Measurements from ENCODE around the gene ZNF425.
"Not testable (repeated sequence)": the region's sequence is repeated elsewhere in the genome, so short reads cannot be mapped to it uniquely, and the experiment has no call there.

Gene ZNF425

GRCh38 chr7:149070372-149071125 lies 55.6 kb downstream of the ZNF425 start:
- no peak for DNase-seq (ENCODE audit: extremely low read depth, low read depth)
- no peak for TF ChIP-seq CTCF (IDR thresholded peaks at IDR 0.05; ENCODE audit: low read depth, low read length, missing control alignments)
- no peak overlapping the region for H3K4me3 ChIP-seq (replicated peaks; ENCODE audit: low read depth, low read length)

- H3K4me3 ChIP-seq (replicated peaks; ENCODE audit: low read depth, low read length): no peak overlapping the region
- DNase-seq (ENCODE audit: extremely low read depth, low read depth): no peak
- no peak for TF ChIP-seq CTCF (IDR thresholded peaks at IDR 0.05; ENCODE audit: low read depth, low read length, missing control alignments)
Measured at GRCh38 chr7:149067869-149068268, 58.3 kb downstream of the ZNF425 start.

GRCh38 chr7:149063476-149063875 lies 62.6 kb downstream of the ZNF425 start:
- no peak for TF ChIP-seq CTCF (IDR thresholded peaks at IDR 0.05; ENCODE audit: low read depth, low read length, missing control alignments)
- H3K4me3 ChIP-seq (replicated peaks; ENCODE audit: low read depth, low read length): no peak overlapping the region
- DNase-seq (ENCODE audit: extremely low read depth, low read depth): no peak

- not testable (repeated sequence) for DNase-seq (ENCODE audit: extremely low read depth, low read depth); H3K4me3 ChIP-seq (replicated peaks; ENCODE audit: low read depth, low read length)
Measured at GRCh38 chr7:149062217-149062899, 63.8 kb downstream of the ZNF425 start.

GRCh38 chr7:149060156-149060555 lies 66.0 kb downstream of the ZNF425 start:
- H3K4me3 ChIP-seq (replicated peaks; ENCODE audit: low read depth, low read length): no peak overlapping the region
- DNase-seq (ENCODE audit: extremely low read depth, low read depth): no peak
- TF ChIP-seq CTCF (IDR thresholded peaks at IDR 0.05; ENCODE audit: low read depth, low read length, missing control alignments): no peak

GRCh38 chr7:149053885-149054284 lies 72.2 kb downstream of the ZNF425 start:
- no peak overlapping the region for H3K4me3 ChIP-seq (replicated peaks; ENCODE audit: low read depth, low read length)
- no peak for DNase-seq (ENCODE audit: extremely low read depth, low read depth)
- no peak for TF ChIP-seq CTCF (IDR thresholded peaks at IDR 0.05; ENCODE audit: low read depth, low read length, missing control alignments)

- no peak for TF ChIP-seq CTCF (IDR thresholded peaks at IDR 0.05; ENCODE audit: low read depth, low read length, missing control alignments)
- H3K4me3 ChIP-seq (replicated peaks; ENCODE audit: low read depth, low read length): no peak overlapping the region
- DNase-seq (ENCODE audit: extremely low read depth, low read depth): no peak
Measured at GRCh38 chr7:149053384-149053783, 72.7 kb downstream of the ZNF425 start.

All from HFF-Myc (cell line).